ENCODE measurements around the gene TRIM47.

The TRIM47 gene

DNA sequence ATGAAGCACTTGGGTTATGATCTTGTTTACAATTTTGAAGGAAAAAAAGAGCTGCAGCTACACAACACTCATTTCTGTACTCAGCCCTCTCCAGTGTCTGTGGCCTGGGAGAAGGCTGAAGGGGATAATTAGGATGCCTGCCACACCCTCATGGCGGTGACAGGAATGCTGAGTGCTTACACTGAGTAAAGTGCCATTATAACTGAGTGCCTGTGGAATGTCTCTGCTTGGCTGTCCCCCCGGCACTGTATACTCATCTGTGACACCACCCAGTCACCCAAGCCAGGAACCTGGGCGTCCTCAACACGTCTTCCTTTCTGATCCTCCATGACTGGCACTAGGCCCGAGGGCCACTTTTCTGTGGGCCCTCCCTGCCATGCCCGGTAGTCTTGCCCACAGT lies 29.8 kb upstream of the TRIM47 start:
- Histone ChIP-seq H3K27me3 (ENCODE audit: control insufficient read depth, insufficient read depth, low read length) (no peaks in the 10 kb centered on the region), H3K36me3 (ENCODE audit: control insufficient read depth, insufficient read depth, low read length) (no peaks in the 10 kb centered on the region; the same call in 1 of the 2 replicates), H3K4me3 (ENCODE audit: low read length) (no peak overlapping the region), H3K9me3 (ENCODE audit: control insufficient read depth, insufficient read depth, low read length) (no peaks in the 10 kb centered on the region), H3K4me1 (ENCODE audit: control insufficient read depth, insufficient read depth, low read length) (no peaks in the 10 kb centered on the region), H3K27ac (ENCODE audit: low read length) (no peak overlapping the region)
- DNase-seq (ENCODE audit: low read depth, low spot score), result no peak
- WGBS (ENCODE audit: insufficient coverage, insufficient read length), result no CpG with 5 or more reads among the region's 6 CpGs

DNA sequence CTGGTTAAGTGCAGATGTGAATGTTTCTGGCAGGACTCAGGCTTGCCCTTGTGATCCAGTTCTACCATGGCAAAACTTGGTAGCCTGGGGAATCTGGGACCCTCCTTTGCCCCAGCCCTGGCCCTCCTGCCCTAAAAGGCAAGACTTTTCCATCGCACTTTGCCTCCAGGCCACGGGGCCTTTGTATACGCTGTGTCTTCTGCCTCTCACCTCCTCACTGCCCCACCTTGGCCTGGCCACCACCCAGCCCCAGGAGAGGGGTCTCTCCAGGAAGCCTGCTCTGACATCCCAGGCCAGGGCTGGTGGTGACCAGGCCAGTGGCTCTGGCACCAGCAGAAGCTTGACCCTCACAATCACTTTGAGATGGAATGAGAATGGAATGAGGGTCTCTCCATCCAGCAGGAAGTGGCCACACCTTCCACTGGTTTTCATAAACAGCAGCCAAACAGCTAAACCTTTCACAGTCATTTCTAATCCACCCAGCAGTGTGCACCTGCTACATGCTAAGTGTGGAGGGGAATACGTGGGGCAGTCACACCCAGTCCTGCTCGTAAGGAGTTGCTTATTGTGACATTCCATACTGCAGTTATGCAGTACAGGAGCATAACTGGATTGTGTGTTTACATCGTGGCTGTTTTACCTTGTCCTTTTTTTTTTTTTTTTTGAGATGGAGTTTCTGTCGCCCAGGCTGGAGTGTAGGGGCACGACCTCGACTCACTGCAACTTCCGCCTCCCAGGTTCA lies 27.9 kb upstream of the TRIM47 start:
- no CpG with 5 or more reads among the region's 10 CpGs for WGBS (ENCODE audit: insufficient coverage, insufficient read length)
- no peak for DNase-seq (ENCODE audit: low read depth, low spot score)
- Histone ChIP-seq H3K4me1 (ENCODE audit: control insufficient read depth, insufficient read depth, low read length) (no peaks in the 10 kb centered on the region), H3K9me3 (ENCODE audit: control insufficient read depth, insufficient read depth, low read length) (no peaks in the 10 kb centered on the region), H3K4me3 (ENCODE audit: low read length) (no peak overlapping the region), H3K27me3 (ENCODE audit: control insufficient read depth, insufficient read depth, low read length) (no peaks in the 10 kb centered on the region), H3K36me3 (ENCODE audit: control insufficient read depth, insufficient read depth, low read length) (peaks cover 7% of the 10 kb centered on the region), H3K27ac (ENCODE audit: low read length) (no peak overlapping the region)

DNA sequence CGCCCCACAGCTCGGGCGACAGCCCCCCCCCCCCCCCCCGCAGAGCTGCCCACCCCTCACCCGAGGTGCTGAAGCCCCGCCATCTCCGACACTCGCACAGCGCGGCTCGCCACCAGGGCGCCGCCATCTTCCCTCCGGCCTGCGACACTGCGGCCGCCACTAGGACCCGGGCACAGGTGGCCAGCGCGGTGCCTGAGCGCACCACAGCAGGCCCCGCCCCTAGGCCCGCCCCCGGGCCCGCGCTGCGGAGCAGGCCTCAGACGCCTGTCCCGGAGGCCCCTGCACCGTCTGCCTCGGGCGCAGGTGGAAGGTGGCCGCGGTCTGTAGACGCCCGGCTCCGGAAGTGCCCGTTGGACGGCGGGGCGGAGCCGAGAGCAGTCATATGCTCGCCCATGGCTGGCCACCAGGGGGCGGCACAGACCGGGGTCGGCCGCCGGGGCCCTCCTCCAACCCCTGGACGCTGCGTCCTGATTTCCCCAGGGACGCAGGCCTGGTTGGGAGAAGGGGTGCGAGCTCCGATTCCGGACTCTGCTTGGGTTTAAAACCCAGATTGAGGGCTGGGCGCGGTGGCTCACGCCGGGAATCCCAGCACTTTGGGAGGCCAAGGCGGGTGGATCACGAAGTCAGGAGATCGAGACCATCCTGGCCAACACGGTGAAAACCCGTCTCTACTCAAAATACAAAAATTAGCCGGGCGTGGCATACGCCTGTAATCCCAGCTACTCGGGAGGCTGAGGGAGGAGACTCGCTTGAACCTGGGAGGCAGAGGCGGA lies 26.6 kb upstream of the TRIM47 start, which contains the start of gene MRPL38:
Gene MRPL38, minus strand, starts transcription at position 136 of the 773 bp plus-strand sequence. Its CDS starts 9 bp downstream, at position 127.
- Histone ChIP-seq H3K9me3 (ENCODE audit: control insufficient read depth, insufficient read depth, low read length) (no peaks in the 10 kb centered on the region), H3K4me3 (ENCODE audit: low read length) (peak within 1 kb of the TSS; percentile 84)
- no CpG with 5 or more reads among the region's 69 CpGs for WGBS (ENCODE audit: insufficient coverage, insufficient read length)

DNA sequence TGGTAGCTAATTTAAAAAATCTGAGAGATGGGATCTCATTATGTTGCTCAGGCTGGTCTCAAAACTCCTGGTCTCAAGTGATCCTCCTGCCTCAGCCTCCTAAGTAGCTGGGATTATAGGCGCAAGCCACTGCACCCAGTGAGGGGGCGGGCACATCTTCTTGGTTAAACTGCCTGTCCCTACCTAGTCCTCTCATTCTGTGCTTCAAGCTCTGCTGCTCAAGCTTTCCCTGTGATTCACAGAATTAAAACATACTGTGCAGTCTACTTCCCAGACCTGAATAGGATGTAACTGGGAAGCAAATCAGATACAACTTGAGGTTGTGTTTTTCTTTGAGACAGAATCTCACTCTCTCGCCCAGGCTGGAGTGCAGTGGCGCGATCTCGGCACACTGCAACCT lies 24.0 kb upstream of the TRIM47 start:
- Histone ChIP-seq H3K9me3 (ENCODE audit: control insufficient read depth, insufficient read depth, low read length) (no peaks in the 10 kb centered on the region), H3K27me3 (ENCODE audit: control insufficient read depth, insufficient read depth, low read length) (no peaks in the 10 kb centered on the region), H3K36me3 (ENCODE audit: control insufficient read depth, insufficient read depth, low read length) (peaks cover 30% of the 10 kb centered on the region), H3K27ac (ENCODE audit: low read length) (no peak overlapping the region), H3K4me1 (ENCODE audit: control insufficient read depth, insufficient read depth, low read length) (no peaks in the 10 kb centered on the region), H3K4me3 (ENCODE audit: low read length) (no peak overlapping the region)
- DNase-seq (ENCODE audit: low read depth, low spot score), result no peak
- no CpG with 5 or more reads among the region's 6 CpGs for WGBS (ENCODE audit: insufficient coverage, insufficient read length)

More for the DNA sequence above, 26.6 kb upstream of the TRIM47 start, which contains the start of gene MRPL38:
- no peaks in the 10 kb centered on the region for H3K27me3 ChIP-seq (ENCODE audit: control insufficient read depth, insufficient read depth, low read length)
- DNase-seq (ENCODE audit: low read depth, low spot score), result peak; percentile 81
- peaks cover 16% of the 10 kb centered on the region for H3K36me3 ChIP-seq (ENCODE audit: control insufficient read depth, insufficient read depth, low read length)
- no peak within 1 kb of the TSS for H3K27ac ChIP-seq (ENCODE audit: low read length)
- H3K4me1 ChIP-seq (ENCODE audit: control insufficient read depth, insufficient read depth, low read length), result no peaks in the 10 kb centered on the region

DNA sequence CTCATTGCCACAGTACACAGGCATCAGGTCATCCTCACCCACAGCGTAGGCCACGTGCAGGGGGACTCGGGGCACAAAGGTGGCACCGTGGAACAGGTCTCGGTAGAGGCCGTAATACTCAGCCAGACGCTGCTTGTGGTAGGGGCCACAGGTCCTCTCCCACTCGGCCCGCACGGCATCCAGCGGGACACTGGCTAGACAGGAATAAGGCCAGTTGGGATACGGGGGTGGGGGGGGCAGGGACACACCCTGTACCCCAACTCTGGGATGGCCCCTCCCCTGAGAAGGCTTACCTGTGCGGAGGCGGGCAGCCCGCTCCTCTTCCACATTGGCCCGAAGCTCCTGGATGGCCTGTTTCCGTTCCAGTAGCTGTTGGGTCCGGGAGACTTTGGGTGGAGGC lies 23.3 kb upstream of the TRIM47 start:
- H3K4me1 ChIP-seq (ENCODE audit: control insufficient read depth, insufficient read depth, low read length), result no peaks in the 10 kb centered on the region
- DNase-seq (ENCODE audit: low read depth, low spot score), result no peak
- H3K9me3 ChIP-seq (ENCODE audit: control insufficient read depth, insufficient read depth, low read length), result no peaks in the 10 kb centered on the region
- WGBS (ENCODE audit: insufficient coverage, insufficient read length), result no CpG with 5 or more reads among the region's 18 CpGs
- no peak overlapping the region for H3K27ac ChIP-seq (ENCODE audit: low read length)
- H3K27me3 ChIP-seq (ENCODE audit: control insufficient read depth, insufficient read depth, low read length), result no peaks in the 10 kb centered on the region
- H3K36me3 ChIP-seq (ENCODE audit: control insufficient read depth, insufficient read depth, low read length), result peaks cover 30% of the 10 kb centered on the region
- no peak overlapping the region for H3K4me3 ChIP-seq (ENCODE audit: low read length)

DNA sequence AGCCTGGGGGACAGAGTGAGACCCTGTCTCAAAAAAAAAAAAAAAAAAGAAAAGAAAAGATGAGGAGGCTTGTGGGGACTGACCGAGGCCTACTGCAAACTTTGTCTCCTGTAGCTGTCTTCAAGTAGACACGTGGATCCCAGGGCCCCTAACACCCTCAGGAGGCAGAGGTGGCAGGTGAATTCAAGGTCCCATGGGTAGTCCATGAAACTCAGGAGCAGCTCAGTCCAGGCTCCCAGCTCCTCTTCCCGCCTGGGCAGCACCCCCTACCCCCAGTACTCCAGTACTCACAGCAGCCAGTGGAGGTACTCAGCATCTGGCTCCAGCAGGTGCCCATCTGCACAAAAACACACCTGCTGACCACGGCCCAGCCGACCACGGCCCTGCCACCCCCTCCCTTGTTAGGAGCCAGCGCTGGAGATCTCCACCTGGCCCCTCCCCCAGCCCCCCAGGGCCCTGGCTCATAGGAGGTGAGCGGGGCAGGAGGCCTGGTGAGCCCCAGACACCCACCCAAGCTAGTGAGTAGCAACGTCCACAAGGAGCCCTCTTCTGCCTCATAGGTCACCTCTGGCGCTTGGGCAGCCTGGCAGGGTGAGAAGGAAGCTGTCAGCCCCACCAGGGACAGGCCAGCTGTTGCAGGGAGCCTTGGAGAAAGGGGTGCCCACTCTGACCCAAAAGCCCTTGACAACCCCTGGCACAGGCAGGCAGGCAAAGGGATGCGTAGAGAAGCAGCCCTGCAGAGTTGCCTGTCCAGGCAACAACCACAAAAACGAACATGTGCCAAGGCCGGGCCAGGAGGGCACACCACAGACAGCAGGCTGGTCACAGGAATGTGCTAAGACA lies 22.5 kb upstream of the TRIM47 start:
- H3K27ac ChIP-seq (ENCODE audit: low read length), result no peak overlapping the region
- H3K27me3 ChIP-seq (ENCODE audit: control insufficient read depth, insufficient read depth, low read length), result no peaks in the 10 kb centered on the region
- H3K36me3 ChIP-seq (ENCODE audit: control insufficient read depth, insufficient read depth, low read length), result peaks cover 30% of the 10 kb centered on the region
- no peak overlapping the region for H3K4me3 ChIP-seq (ENCODE audit: low read length)
- no CpG with 5 or more reads among the region's 13 CpGs for WGBS (ENCODE audit: insufficient coverage, insufficient read length)
- H3K9me3 ChIP-seq (ENCODE audit: control insufficient read depth, insufficient read depth, low read length), result no peaks in the 10 kb centered on the region
- DNase-seq (ENCODE audit: low read depth, low spot score), result no peak
- H3K4me1 ChIP-seq (ENCODE audit: control insufficient read depth, insufficient read depth, low read length), result no peaks in the 10 kb centered on the region

DNA sequence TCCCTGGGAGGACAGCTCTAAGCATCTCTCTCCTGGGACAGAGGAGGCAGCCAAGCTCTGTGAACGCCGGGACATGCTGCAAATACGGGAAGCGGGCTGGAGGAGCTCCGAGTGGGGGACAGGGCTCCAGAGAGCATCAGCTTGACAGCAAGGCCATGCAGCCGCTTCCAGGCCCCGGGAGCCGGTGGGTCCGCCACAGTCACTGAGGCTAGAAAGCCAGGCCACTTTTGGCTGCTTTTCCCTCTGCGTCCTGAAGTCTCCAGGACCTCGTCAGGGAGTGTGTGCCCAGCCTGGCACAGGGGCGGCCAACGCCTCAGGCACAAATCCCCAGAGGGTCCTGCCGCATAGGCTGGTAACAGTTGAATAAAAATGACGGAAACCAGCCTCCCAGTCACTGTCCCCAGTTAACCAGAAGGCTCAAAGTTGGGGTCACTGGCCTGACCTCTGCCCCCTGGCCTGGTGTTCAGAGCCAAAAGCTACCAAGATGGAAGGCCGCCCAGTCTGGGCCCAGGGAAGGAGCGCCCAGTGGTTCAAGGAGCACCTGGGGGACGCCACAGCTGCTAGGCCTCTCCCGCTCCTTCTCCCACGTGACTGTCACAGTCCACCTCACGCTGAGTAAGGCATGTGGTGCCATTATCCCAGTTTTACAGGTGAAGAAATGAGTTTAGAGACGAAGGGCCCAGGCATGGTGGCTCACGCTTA lies 21.5 kb upstream of the TRIM47 start:
- WGBS (ENCODE audit: insufficient coverage, insufficient read length), result no CpG with 5 or more reads among the region's 23 CpGs
- no peak for DNase-seq (ENCODE audit: low read depth, low spot score)
- H3K9me3 ChIP-seq (ENCODE audit: control insufficient read depth, insufficient read depth, low read length), result no peaks in the 10 kb centered on the region
- H3K27me3 ChIP-seq (ENCODE audit: control insufficient read depth, insufficient read depth, low read length), result no peaks in the 10 kb centered on the region
- no peak overlapping the region for H3K27ac ChIP-seq (ENCODE audit: low read length)
- H3K4me1 ChIP-seq (ENCODE audit: control insufficient read depth, insufficient read depth, low read length), result peaks cover 7% of the 10 kb centered on the region
- no peak overlapping the region for H3K4me3 ChIP-seq (ENCODE audit: low read length)
- peaks cover 30% of the 10 kb centered on the region for H3K36me3 ChIP-seq (ENCODE audit: control insufficient read depth, insufficient read depth, low read length)

DNA sequence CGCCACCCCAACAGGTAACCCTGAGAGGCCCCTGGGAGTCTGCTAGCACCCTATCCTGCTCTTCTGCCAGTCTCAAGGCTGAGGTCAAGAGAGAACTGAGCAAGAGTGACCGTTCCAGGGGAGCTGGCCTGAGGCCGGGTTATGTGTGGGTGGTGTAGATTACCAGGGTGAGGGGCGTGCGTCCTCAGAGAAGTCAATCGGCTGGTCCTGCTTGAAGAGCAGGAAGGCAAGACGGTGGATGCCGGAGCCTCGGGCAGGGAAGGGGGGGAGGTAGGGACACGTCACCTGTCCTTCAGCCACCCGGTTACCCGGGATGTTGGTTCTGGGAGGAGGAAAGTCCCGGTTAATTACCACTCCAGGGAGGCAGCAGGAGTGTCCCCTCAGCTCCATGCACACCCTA lies 21.0 kb upstream of the TRIM47 start:
- Histone ChIP-seq H3K4me1 (ENCODE audit: control insufficient read depth, insufficient read depth, low read length) (peaks cover 10% of the 10 kb centered on the region), H3K27ac (ENCODE audit: low read length) (no peak overlapping the region), H3K9me3 (ENCODE audit: control insufficient read depth, insufficient read depth, low read length) (no peaks in the 10 kb centered on the region), H3K27me3 (ENCODE audit: control insufficient read depth, insufficient read depth, low read length) (no peaks in the 10 kb centered on the region), H3K36me3 (ENCODE audit: control insufficient read depth, insufficient read depth, low read length) (peaks cover 30% of the 10 kb centered on the region), H3K4me3 (ENCODE audit: low read length) (no peak overlapping the region)
- WGBS (ENCODE audit: insufficient coverage, insufficient read length), result no CpG with 5 or more reads among the region's 13 CpGs
- DNase-seq (ENCODE audit: low read depth, low spot score), result no peak

DNA sequence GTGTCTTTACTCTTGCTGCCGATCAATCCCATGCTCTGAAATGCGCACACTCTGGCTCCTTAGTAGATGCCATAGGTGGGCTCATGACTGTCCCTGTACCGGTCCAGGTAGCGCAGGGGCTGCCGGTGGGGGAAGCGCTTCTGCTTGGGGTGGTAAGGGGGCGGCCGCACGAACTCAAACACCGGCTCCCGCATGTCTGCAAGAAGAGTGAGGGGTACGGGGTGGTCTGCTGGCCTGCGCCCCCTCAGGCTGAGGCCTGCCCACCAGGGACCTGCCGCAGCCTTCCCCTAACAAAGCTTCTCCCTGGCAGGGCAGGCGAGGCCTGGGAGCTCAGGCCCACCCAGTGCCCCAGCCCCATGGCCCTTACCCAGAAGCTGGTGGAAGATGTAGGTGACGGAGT lies 20.4 kb upstream of the TRIM47 start:
- Histone ChIP-seq H3K27ac (ENCODE audit: low read length) (no peak overlapping the region), H3K4me3 (ENCODE audit: low read length) (no peak overlapping the region), H3K4me1 (ENCODE audit: control insufficient read depth, insufficient read depth, low read length) (peaks cover 13% of the 10 kb centered on the region), H3K9me3 (ENCODE audit: control insufficient read depth, insufficient read depth, low read length) (no peaks in the 10 kb centered on the region), H3K27me3 (ENCODE audit: control insufficient read depth, insufficient read depth, low read length) (no peaks in the 10 kb centered on the region), H3K36me3 (ENCODE audit: control insufficient read depth, insufficient read depth, low read length) (peaks cover 30% of the 10 kb centered on the region)
- no peak for DNase-seq (ENCODE audit: low read depth, low spot score)
- no CpG with 5 or more reads among the region's 16 CpGs for WGBS (ENCODE audit: insufficient coverage, insufficient read length)

DNA sequence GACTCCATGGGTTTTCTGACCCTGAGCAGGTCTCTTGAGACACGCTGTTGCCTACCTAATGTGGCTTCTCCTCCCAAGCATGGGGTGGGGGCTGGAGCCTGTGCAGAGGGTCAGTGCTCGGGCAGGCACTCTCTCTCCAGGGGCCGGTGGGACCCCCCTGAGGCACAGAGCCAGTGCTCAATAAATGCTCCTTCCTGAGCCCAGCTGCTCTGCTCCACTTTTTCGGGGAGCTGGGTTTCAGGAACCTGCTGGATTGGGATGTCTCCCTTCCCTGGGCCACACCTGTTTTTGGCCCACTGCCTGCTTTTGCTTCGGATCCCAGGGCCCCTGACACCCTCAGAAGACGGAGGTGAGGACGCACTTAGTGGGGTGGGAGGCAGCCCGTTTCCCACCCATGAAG lies 19.7 kb upstream of the TRIM47 start:
- H3K27ac ChIP-seq (ENCODE audit: low read length), result no peak overlapping the region
- H3K4me3 ChIP-seq (ENCODE audit: low read length), result no peak overlapping the region
- H3K27me3 ChIP-seq (ENCODE audit: control insufficient read depth, insufficient read depth, low read length), result no peaks in the 10 kb centered on the region
- peaks cover 13% of the 10 kb centered on the region for H3K4me1 ChIP-seq (ENCODE audit: control insufficient read depth, insufficient read depth, low read length)
- peaks cover 30% of the 10 kb centered on the region for H3K36me3 ChIP-seq (ENCODE audit: control insufficient read depth, insufficient read depth, low read length)
- no CpG with 5 or more reads among the region's 8 CpGs for WGBS (ENCODE audit: insufficient coverage, insufficient read length)
- no peaks in the 10 kb centered on the region for H3K9me3 ChIP-seq (ENCODE audit: control insufficient read depth, insufficient read depth, low read length)
- DNase-seq (ENCODE audit: low read depth, low spot score), result no peak

Measured in iPS DF 6.9 (cell line).